ENCODE measurements around the gene ALOX15B. TPM values are rescaled to one million over a fixed set of nuclear protein-coding genes. Genes with fewer than 3 reads are reported as not detected.
A peak's percentile ranks its signal among the peaks of the same experiment; 100 is the strongest.
"Not testable (repeated sequence)": the region's sequence is repeated elsewhere in the genome, so short reads cannot be mapped to it uniquely, and the experiment has no call there.

The ALOX15B gene
- total RNA-seq, 1 donor from 2014 or later, result 5.3 TPM

DNA sequence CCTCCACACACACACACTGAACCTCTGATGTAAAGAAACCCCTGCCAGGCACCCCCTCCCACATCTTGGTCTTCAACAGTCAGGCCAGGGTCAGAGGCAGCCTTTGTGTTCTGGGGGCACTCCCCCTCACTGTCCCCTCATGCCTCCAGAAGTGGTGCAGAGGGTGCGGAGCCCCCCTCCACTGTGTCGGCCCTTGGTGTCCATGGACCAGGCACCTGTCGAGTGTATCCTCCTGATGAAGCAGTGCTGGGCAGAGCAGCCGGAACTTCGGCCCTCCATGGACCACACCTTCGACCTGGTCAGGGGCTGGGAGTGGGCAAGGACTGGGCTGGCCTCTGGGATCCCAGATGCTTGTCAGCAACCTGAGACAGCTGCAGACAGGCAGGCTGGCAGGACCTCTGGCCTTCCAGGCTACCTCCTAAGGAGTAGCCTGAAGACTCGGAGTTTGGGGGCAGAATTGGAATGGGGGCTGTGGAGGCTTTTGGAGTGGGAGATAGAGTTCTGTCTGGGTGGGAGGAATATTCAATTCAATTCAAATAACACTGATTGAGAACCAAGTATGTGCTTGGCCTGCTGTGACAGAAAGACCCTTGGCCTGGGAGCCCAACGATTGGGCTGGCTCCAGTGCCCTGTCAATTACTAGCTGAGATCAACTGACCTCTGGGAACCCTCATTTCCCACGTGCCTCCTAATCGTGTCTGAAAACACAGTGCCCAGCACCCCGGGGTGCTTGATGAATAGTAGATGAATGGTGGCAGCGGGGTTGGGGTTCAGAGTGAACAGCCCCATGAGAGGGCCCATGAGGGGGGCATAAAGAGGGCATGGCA is 24.9 kb upstream of the ALOX15B start:
- no peak for DNase-seq (ENCODE audit: low spot score)

DNA sequence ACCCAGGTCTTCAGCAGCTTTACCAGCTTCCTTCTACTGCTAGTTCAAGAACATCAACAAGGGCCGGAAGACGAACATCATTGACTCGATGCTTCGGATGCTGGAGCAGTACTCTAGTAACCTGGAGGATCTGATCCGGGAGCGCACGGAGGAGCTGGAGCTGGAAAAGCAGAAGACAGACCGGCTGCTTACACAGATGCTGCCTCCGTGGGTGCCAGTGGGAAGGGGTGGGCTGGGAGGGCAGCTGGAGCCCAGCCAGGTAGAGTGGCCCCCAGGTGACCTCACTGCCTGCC is 24.4 kb upstream of the ALOX15B start:
- DNase-seq (ENCODE audit: low spot score), result no peak

DNA sequence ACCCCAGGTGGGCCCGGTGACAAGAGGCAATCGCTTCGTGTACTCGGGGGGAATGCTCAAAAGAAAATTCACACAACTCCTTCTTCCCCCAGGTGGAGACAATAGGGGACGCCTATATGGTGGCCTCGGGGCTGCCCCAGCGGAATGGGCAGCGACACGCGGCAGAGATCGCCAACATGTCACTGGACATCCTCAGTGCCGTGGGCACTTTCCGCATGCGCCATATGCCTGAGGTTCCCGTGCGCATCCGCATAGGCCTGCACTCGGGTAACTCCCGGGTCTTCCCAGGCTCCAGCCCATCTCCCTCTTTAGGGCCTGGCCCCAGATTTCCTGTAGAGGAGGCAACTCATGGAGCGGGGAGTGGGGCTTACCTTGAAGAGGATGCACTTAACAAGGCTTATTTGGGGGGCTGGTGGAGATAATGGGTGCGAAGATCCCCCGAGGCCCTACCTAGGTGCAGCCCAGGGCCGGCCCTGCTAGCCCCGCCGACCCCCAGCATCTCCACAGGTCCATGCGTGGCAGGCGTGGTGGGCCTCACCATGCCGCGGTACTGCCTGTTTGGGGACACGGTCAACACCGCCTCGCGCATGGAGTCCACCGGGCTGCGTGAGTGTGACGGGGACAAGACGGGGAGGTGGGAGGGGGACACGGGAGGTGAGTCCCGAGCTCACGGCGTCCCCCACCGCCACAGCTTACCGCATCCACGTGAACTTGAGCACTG is 23.5 kb upstream of the ALOX15B start:
- DNase-seq (ENCODE audit: low spot score), result no peak

DNA sequence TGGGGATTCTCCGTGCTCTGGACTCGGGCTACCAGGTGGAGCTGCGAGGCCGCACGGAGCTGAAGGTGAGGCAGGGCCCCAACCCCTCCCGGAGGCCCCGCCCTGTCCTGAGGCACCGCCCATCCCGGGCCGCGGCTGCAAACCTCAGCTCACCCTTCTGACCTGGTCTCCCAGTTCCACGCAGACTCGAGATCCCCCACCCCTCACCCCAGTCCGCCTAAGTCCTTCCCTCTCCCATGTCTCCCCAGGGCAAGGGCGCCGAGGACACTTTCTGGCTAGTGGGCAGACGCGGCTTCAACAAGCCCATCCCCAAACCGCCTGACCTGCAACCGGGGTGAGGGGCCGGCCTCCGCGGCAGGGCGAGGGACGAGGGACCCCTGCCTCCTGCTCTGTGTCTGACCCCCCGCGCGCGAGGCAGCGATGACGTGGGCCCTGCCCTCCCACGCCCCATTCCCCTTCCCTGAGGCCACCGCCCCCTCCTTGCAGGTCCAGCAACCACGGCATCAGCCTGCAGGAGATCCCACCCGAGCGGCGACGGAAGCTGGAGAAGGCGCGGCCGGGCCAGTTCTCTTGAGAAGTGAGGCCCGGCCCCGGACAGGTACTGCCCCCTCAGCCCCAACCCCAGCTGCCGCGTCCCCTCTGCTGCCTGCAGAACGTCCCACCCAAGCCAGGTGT is 22.8 kb upstream of the ALOX15B start:
- DNase-seq (ENCODE audit: low spot score), result no peak

DNA sequence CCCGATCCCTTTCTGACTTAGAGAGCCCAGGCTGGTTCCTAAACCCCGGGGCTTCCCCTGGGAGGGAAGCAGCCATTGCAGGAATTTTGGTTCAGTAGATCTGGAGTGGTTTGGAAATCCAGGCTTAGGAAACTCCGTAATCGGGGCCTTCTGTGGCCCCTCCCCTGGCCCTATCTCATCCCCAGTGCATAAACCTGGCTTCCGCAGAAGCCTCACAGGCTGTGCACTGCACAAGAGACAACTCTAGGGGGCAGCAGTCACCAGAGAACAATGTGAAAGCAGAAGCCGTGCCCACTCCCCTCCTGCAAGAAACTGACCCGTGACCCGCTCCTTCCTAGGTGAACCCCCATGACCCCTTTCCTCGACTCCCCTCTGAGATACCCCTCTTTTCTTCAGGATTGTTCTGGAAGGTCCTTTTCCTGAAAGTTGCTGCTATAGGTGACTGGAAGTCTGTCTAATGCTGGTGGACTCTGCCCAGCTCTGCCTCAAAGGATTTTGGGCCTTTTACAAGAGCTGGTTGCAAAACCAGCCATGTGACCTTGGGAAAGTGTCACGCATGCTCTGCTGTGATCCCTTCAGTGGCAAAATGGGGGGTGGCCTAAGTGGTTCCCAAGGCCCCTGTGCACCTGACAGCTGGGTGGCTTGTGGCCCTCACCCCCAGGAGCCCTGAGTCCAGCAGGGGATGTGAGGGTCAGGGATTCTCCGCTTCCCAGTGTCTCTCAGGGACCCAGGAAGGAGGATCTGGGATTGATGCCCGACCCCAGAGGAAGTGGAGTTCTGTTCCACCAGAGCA is 22.0 kb upstream of the ALOX15B start:
- no peak for DNase-seq (ENCODE audit: low spot score)

DNA sequence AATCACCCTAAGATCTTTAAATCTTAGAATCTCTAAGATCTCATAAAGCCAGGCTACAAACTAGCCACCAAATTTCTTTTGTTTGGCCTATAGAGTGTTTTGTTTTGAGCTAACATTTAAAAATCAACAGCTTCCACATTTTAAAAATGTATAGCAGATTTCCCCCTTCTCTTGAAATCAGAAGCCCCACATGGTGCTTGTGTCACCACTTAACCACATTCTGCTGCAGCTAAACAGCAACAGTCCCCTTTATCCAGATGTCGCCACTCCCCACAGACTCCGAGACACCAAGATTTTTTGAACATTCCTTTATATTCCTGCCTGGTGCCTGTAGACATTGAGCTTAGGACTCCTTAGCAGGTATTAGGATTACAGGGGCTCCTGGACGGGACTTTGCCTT is 20.4 kb upstream of the ALOX15B start:
- no peak for DNase-seq (ENCODE audit: low spot score)

DNA sequence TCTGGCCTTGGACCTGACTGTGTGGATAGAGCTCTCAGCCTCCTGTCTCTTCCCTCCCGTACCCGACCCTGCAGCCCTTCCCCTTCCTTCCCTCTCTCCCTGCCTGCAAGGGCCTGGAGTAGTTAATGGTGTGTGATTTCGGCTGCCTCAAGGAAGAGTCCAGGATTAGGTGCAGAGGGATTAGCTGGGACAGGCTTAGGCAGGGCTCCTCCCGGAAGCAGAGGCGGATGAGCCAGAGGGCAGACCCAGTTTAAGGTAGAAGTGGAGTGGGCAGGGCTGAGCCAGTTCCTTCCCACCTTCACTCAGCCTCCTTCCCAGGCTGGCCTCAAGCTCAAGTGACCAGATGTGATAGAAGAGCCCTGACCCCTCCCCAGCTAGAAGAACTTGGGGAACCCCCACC is 19.7 kb upstream of the ALOX15B start:
- no peak for DNase-seq (ENCODE audit: low spot score)

DNA sequence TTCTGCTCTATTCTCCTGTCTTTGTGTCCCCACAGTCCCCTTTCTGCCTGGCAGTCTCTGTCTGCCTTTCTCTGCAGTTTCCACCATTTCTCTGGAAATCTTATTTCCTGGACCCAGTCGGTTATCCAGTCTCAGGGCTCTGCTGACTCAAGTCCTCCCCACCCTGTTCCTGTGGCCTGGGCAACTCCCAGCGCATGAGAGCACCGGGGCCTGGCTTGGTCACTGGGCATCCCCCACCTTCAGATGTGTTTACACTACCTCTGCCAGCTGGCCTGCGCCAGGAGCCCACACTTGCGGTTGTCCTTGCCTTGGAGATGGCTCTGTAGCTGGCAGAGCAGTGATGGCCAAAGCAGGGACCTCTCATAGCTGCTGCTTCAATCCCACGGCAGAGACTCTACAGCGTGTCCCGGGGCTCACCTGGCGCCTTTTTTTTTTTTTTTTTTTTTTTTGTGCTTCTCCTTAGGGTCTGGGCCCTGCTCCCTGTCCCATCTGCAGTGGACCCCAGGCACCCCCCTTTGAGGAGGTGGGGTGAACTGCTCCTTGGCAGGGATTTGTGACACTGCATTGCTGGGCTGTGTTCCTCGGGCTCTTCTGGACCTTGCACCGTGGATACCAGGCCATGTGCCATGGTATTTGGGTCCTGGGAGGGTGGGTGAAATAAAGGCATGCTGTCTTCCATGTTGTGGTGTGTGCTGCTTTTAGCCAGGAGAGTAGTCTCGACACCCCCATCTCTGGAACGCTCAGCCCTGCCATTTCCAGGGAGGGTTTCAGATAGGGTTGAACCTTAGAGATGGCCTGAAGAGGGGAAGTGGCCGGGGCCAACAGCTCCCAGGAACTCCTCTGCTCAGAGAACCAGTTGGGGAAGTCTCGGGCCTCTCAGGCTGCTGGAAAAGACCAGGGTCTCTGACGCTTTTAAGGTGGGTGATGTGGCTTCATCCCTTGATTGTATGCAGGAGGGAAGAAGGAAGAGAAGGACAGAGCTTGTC is 18.9 kb upstream of the ALOX15B start:
- peak; percentile 63 for DNase-seq (ENCODE audit: low spot score)

DNA sequence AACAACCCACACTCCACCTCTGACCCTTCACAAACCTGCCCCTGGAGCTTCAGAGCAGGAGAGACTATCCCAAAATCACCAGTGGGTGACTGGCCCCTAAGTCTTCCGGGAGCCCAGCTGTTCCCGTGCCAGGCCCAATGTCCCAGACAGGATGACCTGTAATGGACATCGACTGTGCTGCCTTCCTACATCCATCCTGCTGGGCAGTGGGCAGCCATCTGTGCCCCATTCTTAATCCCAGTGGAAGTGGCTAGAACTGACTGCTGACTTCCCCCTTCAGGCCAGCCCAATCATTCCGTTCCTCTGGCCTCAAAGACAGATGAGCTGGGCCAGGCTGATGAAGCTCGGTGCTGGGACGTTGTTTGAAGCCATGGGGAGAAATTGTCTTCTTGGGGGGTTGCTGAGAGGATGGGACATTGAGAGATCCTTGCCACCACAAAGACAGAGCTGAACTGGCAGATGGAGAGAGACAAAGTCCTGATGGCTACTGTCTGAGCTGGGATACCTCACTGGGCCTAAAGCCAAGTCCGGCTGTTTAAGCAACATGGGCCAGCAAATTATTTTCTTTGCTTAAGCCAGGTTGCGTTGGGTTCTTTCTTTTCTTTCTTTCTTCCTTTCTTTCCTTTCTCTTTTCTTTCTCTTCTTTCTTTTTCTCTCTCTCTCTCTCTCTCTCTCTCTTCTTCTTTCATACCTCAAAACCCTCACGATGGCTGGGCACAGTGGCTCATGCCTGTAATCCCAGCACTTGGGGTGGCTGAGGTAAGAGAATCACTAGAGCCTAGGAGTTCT is 17.9 kb upstream of the ALOX15B start:
- DNase-seq (ENCODE audit: low spot score), result no peak

DNA sequence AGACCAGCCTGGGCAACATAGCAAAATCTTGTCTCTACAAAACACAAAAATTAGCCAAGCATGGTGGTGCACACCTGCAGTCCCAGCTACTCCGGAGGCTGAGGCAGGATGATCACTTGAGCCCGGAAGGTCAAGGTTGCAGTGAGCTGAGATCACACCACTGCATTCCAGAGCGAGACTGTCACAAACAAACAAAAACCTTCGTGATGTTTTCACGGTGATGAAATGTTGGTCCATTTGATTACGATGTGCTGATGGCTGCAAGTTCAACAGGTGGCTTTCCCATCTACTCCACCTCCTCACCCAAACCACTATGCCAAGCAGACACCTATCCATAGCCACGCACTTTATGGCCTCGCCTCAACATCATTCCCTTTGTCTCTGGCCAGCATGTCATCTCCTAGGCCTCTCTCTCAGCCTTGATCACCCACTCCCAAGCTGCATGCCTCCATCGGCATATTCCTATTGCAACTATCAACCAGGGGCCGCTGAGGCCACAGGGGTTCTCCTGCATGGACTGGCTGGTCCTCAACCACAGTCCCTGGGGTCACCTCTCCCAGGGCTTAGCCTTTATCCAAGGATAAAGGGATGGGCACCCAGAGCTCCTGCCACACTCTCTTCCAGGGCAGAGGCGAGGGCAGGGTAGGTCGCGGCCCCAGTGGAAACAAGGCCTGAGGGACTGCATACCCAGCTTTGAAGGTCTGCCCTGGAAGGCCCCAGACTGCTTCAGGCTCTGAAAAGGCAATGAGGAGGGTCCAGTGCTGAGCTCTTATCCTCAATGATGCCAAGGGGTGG is 17.1 kb upstream of the ALOX15B start:
- no peak for DNase-seq (ENCODE audit: low spot score)

DNA sequence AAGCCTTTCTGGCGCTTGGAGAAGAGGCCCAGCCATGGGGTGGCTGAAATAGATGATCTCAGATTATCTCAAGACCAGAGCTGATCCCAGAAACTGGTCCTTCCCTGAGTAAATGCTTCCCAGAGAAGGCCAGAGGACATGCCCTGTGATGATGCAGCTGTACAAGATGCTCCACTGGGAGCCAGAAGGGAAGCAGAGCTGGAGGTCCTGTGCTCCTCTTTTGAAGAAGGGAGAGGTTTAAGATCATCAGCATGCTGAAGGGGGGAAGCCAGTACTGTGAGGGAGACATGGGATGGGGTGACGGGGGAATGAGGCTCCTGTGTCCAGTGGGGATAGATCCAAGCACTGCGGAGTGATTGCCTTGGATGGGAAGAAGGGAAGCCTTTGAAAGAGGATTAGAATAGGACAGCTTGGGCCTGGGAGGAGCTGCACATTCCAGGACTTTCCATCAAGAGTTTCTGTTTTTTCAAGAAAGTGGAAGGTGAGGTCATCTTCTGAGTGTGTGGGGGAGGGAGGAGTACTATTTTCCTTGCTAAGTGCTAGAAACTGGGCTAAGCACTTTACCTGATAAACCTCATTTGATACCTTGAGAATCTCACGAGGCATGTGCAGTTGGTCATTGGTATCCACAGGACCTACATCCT is 16.4 kb upstream of the ALOX15B start:
- DNase-seq (ENCODE audit: low spot score), result no peak

DNA sequence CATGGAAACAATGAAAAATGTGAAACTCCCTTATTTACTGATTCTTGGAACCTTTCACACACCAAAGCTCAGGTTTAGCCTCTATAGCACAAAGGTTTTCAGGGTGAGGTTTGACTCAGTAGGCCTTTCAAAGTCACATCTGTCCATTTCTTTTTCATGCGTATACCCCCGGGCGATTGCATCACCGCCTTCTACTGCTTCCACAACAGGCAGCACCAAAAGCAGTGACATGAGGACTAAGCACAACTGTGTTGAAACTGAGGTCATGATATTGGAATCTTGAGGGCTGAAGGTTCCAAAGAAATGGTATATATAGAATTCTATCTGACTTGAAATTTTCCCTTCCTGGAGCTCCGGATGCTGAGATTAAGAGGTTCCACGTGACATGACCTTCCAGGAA is 14.7 kb upstream of the ALOX15B start:
- not testable (repeated sequence) for DNase-seq (ENCODE audit: low spot score)

DNA sequence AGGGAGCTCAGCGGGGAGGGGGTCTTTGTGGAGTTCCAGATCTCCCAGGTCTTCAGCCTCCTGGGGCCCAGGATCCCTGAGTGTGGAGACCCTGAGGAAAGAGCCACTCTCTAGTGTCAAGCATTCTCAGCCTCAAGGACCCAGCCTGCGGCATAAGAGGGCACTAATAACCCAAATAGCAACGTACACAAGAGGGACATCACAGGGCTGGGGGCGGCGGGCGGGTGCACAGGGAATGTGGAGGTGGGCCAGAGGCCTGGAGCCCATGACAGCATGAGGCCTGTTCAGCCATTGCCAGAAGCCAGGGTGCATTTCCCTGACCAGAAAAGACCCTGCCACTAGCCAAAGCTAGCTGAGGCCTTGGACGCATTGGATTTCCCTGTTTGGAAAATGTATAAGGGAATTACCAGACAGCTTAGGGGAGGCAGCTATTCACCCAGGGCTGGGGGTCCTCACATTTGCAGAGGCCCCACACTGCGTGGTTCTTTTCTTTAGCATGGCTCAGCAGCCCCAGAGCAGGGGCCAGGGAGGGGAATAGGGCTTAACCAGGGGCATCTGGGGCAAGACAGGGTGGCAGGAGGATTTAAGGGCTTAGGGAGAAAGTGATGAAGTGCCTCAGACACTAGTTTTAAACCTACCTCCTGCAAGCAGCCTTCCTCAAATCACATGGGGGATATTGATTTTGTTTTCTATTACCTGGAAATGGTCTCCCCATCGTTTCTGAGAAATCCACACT is 13.5 kb upstream of the ALOX15B start:
- DNase-seq (ENCODE audit: low spot score), result no peak

DNA sequence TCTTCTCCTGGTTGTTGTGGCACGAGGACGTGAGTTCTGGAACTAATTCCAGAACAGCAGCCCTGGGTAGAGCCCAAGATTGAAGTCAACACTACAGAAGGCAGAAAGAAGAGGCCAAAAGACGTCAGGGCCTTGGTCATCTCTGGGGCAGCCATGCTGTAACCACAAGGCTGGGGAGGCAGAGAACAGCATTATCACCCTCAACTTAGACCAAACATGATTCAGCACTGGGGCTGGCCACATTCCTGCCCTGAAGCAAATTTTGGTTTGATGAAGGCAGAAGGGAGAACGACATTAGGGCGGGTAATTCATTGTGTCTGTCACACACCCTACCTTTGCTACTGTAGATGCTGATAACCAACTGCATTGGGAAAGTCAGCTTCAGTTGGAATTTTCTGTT is 9.7 kb upstream of the ALOX15B start:
- DNase-seq (ENCODE audit: low spot score), result no peak

DNA sequence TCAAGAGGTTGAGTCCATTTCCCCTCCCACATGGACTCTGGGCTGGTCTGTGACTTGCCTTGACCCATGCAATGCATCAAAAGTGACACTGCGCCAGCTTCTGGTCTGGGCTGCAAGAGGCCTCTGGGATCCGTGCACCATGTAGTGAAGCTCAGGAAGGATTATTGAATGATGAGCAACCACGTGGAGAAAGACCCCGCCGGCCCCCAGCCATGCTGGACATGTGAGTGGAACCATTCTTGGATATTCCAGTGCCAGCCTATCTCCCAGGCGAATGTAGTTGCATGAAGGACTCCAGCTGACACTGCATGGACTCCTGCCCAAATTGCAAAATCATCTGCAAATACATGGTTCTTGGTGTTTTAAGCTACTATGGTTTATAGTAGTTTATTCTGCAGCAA is 7.6 kb upstream of the ALOX15B start:
- no peak for DNase-seq (ENCODE audit: low spot score)

DNA sequence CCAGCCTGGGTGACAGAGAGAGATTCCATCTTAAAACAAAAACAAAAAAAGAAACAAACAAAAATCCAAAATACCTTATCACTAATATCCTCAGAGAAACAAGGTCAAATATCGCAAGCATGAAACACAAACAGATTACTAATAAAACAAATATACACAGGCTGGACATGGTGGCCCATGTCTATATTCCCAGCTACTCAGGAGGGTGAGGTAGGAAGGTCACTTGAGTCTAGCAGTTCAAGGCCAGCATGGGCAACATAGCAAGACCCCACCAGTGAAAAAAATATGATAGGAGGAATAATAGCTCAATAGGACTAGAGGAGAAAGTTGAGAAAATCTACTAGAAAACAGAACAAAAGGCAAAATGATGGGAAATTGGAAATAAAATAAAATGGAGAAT is 6.9 kb upstream of the ALOX15B start:
- DNase-seq (ENCODE audit: low spot score), result no peak

DNA sequence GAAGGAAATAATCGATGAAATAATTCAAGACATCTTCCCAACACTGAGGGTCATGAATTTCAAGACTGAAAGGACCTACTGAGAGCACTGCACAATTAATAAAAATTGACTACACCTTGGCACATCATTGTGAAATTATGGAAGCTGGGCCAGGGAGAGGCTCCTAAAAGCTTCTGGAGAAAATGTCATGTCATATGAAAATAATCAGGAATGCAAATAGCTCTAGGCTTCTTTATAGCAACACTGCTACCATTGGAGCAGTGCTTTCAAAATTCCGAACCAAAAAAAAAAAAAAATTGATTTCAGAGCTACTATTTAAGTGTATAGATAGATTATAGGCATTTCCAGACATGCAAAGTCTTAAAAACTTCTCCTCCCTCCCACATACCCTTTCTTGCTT is 6.4 kb upstream of the ALOX15B start:
- no peak for DNase-seq (ENCODE audit: low spot score)

DNA sequence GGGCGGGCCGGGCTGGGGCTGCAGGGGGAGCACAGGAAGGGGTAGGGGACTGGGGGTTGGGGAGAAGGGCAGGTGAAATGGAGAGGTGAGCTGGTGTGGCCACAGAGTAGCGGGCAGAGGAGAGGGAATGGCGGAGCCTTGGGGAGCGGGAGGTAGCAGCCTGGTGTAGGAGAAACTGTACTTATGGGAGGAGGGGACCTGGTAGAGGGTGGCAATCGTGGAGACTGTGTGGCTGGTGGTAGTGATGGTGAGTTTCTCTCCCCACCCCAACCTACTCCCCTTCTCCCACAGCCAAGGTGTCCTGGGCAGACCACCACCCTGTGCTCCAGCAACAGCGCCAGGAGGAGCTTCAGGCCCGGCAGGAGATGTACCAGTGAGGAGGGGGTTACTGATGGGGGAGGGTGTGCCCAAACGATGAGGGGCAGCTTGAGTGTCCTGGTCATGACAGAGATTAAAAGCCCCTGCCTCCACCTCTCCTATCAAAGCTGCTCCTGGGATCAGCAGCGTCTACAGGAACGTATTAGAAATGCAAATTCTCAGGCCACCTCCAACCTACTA is 831 bp downstream of the ALOX15B start:
- DNase-seq (ENCODE audit: low spot score), result no peak
